ENCODE measurements around the gene HNF4A. TPM values are rescaled to one million over a fixed set of nuclear protein-coding genes. Genes with fewer than 3 reads are reported as not detected.

Gene HNF4A
- polyA plus RNA-seq (2012; rRNA removed) = not detected in 2 replicates
- polyA plus RNA-seq (2012; cell fraction: cytosol; rRNA removed) = not detected in 2 replicates
- not detected in 2 replicates for polyA plus RNA-seq (2012; cell fraction: nucleus; rRNA removed)

DNA sequence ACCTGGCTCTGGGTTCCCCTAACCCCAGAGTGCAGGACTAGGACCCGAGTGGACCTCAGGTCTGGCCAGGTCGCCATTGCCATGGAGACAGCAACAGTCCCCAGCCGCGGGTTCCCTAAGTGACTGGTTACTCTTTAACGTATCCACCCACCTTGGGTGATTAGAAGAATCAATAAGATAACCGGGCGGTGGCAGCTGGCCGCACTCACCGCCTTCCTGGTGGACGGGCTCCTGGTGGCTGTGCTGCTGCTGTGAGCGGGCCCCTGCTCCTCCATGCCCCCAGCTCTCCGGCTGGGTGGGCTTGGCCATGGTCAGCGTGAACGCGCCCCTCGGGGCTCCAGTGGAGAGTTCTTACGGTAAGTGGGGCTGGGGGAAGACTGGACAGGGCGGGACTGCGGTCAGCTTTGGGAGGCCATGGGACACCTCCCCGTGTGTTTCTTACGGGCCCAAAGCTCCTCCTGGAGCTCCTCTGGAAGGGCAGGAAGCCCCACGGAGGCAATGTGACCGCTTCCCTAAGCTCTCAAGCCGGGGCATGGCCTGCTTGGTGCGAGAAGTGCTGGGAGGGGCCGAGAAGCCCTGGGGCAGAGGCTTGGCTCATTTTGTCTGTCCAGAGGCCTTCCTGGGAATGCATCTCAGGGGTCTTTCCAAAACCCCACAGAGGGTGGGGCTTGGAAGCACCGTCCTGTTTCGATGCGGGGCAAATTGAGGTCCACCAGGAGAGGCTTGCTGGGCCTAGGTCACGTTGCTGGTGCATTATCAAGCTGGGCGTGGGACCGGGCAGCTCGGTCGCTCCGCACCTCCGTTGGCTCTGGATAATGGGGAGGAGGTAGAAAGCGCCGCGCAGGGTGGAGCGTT lies at the start of gene HNF4A:
HNF4A (plus strand) TSS at position 202 of the 855 bp plus-strand sequence; CDS start at position 308, 106 bp downstream.
- H3K4me3 ChIP-seq (ENCODE audit: low read depth in 2 of 2, low read length in 1 of 2) = no peak within 1 kb of the TSS
- TF ChIP-seq MXI1 (IDR thresholded peaks at IDR 0.05; ENCODE audit: low read depth, low read length) (no peak), YY1 (IDR thresholded peaks at IDR 0.05; ENCODE audit: low read depth) (no peak), RFX5 (IDR thresholded peaks at IDR 0.05; ENCODE audit: low read length) (no peak), FOXJ3 (CRISPR knock-in tag; IDR thresholded peaks at IDR 0.05) (no peak), RCOR1 (IDR thresholded peaks at IDR 0.05; ENCODE audit: low read length) (no peak), TCF12 (IDR thresholded peaks at IDR 0.05) (no peak), EZH2phosphoT487 (IDR thresholded peaks at IDR 0.05; ENCODE audit: borderline replicate concordance, low read depth) (no peak), SIN3A (IDR thresholded peaks at IDR 0.05; ENCODE audit: borderline replicate concordance, low read depth, low read length) (no peak), RXRA (IDR thresholded peaks at IDR 0.05; ENCODE audit: borderline replicate concordance, low read depth) (no peak), POLR2AphosphoS5 (IDR thresholded peaks at IDR 0.05; ENCODE audit: low read depth, low read length) (no peak)
- TF ChIP-seq, protein P1, sequence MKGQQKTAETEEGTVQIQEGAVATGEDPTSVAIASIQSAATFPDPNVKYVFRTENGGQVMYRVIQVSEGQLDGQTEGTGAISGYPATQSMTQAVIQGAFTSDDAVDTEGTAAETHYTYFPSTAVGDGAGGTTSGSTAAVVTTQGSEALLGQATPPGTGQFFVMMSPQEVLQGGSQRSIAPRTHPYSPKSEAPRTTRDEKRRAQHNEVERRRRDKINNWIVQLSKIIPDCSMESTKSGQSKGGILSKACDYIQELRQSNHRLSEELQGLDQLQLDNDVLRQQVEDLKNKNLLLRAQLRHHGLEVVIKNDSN (IDR thresholded peaks at IDR 0.05; ENCODE audit: borderline replicate concordance, low read depth) = no peak
- TF ChIP-seq, protein P2, sequence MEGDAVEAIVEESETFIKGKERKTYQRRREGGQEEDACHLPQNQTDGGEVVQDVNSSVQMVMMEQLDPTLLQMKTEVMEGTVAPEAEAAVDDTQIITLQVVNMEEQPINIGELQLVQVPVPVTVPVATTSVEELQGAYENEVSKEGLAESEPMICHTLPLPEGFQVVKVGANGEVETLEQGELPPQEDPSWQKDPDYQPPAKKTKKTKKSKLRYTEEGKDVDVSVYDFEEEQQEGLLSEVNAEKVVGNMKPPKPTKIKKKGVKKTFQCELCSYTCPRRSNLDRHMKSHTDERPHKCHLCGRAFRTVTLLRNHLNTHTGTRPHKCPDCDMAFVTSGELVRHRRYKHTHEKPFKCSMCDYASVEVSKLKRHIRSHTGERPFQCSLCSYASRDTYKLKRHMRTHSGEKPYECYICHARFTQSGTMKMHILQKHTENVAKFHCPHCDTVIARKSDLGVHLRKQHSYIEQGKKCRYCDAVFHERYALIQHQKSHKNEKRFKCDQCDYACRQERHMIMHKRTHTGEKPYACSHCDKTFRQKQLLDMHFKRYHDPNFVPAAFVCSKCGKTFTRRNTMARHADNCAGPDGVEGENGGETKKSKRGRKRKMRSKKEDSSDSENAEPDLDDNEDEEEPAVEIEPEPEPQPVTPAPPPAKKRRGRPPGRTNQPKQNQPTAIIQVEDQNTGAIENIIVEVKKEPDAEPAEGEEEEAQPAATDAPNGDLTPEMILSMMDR (IDR thresholded peaks at IDR 0.05) = no peak
- TF ChIP-seq, protein P3, sequence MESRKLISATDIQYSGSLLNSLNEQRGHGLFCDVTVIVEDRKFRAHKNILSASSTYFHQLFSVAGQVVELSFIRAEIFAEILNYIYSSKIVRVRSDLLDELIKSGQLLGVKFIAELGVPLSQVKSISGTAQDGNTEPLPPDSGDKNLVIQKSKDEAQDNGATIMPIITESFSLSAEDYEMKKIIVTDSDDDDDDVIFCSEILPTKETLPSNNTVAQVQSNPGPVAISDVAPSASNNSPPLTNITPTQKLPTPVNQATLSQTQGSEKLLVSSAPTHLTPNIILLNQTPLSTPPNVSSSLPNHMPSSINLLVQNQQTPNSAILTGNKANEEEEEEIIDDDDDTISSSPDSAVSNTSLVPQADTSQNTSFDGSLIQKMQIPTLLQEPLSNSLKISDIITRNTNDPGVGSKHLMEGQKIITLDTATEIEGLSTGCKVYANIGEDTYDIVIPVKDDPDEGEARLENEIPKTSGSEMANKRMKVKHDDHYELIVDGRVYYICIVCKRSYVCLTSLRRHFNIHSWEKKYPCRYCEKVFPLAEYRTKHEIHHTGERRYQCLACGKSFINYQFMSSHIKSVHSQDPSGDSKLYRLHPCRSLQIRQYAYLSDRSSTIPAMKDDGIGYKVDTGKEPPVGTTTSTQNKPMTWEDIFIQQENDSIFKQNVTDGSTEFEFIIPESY (IDR thresholded peaks at IDR 0.05; ENCODE audit: borderline replicate concordance, low read depth) = no peak
- H3K36me3 ChIP-seq (replicated peaks in 1 of 2; ENCODE audit: control insufficient read depth in 1 of 2, insufficient read depth in 2 of 2, low read length in 1 of 2) = no peaks in the 10 kb centered on the region
- ChIA-PET CTCF (no interaction called here), POLR2A (no interaction called here)
- no peaks in the 10 kb centered on the region for H3K9me3 ChIP-seq
- H3K27ac ChIP-seq (ENCODE audit: low read depth in 2 of 2, low read length in 1 of 2) = no peak within 1 kb of the TSS
- no peaks in the 10 kb centered on the region for H3K9me2 ChIP-seq
- H3K4me2 ChIP-seq = no peak within 1 kb of the TSS
- H3F3A ChIP-seq (replicated peaks; ENCODE audit: insufficient read depth) = no peaks in the 10 kb centered on the region
- no peak for DNase-seq
- no peaks in the 10 kb centered on the region for H4K20me1 ChIP-seq (ENCODE audit: insufficient read depth)
- no peaks in the 10 kb centered on the region for H3K79me2 ChIP-seq (ENCODE audit: insufficient read depth)
- no peaks in the 10 kb centered on the region; the same call in 1 of the 2 replicates for H3K27me3 ChIP-seq (ENCODE audit: insufficient read depth)
- H2AFZ ChIP-seq (ENCODE audit: low read depth) = no peak within 1 kb of the TSS
- 79% methylated on average over 31 of the region's 40 CpGs for WGBS (ENCODE audit: low lambda C conversion rate)
- no peaks in the 10 kb centered on the region for H3K4me1 ChIP-seq (ENCODE audit: control insufficient read depth in 1 of 2, insufficient read depth in 2 of 2, low read depth in 1 of 2, low read length in 1 of 2)
- no peak within 1 kb of the TSS for H3K9ac ChIP-seq
